Measurements from ENCODE around the gene GJC2. TPM values are rescaled to one million over a fixed set of nuclear protein-coding genes. Genes with fewer than 3 reads are reported as not detected.

GJC2 gene
- total RNA-seq, 1 donor from 2014 or later, result 1.3 TPM

DNA sequence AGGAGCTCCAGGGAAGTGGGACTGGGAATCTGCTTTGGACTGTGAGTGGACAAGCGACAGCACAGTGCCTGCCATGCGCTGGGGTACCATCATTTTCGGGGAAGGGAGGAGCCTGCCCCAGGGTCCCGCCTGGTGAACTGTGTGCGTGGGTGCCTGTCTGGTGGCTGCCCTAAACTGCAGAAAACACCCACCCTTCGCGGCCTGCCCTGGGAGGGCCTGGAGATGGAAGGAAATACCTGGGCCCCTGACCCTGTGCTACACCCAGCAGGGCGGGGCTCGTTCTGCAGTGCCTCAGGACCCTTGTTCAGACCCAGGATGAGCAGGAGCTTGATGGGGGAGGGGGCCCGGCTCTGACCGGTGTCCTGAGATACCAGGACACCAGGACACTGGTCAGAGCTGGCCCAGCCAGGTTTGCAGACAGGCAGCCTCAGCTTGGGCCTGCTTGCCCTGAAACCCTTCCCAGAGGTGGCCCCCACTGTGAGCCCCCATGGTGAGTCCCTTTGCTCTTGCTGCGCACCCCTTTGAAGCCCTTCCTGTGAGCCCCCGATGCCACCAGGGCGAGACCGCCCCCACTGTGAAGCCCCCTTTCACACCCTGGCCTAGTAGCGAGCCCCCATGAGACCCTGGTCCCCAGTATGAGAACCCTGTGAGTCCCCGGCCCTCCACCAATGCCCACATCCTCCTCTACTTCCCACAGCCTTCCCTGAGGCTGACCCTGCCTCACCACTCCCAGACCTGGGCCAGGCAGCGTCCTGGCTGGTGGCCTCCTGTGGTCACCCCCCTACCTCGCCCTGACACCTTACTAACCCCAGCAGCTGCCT lies 2.6 kb downstream of the GJC2 start:
- Mint-ChIP-seq H3K27me3 (no peaks in the 10 kb centered on the region), H3K4me3 (no peak overlapping the region), H3K36me3 (no peaks in the 10 kb centered on the region), H3K27ac (no peak overlapping the region), H3K9me3 (no peaks in the 10 kb centered on the region), H3K4me1 (ENCODE audit: unreplicated experiment) (no peaks in the 10 kb centered on the region)
- TF ChIP-seq, protein P1, sequence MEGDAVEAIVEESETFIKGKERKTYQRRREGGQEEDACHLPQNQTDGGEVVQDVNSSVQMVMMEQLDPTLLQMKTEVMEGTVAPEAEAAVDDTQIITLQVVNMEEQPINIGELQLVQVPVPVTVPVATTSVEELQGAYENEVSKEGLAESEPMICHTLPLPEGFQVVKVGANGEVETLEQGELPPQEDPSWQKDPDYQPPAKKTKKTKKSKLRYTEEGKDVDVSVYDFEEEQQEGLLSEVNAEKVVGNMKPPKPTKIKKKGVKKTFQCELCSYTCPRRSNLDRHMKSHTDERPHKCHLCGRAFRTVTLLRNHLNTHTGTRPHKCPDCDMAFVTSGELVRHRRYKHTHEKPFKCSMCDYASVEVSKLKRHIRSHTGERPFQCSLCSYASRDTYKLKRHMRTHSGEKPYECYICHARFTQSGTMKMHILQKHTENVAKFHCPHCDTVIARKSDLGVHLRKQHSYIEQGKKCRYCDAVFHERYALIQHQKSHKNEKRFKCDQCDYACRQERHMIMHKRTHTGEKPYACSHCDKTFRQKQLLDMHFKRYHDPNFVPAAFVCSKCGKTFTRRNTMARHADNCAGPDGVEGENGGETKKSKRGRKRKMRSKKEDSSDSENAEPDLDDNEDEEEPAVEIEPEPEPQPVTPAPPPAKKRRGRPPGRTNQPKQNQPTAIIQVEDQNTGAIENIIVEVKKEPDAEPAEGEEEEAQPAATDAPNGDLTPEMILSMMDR (conservative IDR thresholded peaks at IDR 0.05), result no peak
- DNase-seq (ENCODE audit: extremely low spot score, unreplicated experiment), result no peak

DNA sequence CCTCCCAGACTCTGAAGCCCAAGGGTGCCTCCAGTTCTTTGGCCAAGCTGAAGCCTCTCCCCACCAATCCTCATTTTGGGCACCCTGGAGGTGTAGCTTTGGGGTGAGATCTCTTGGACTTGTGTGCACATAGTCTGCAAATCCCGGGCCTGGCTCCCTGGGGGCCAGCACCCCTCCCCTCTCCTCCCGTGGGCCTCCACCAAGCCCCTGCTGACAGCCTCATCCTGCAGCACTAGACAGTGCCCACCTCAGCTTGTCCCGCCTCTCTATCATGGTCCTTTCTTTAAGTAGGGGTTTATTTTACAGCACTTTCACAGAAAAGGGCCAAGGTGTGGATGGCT lies 3.2 kb downstream of the GJC2 start:
- H3K27me3 Mint-ChIP-seq, result no peaks in the 10 kb centered on the region
- H3K4me1 Mint-ChIP-seq (ENCODE audit: unreplicated experiment), result no peaks in the 10 kb centered on the region
- H3K36me3 Mint-ChIP-seq, result no peaks in the 10 kb centered on the region
- no peaks in the 10 kb centered on the region for H3K9me3 Mint-ChIP-seq
- TF ChIP-seq, protein P1 (conservative IDR thresholded peaks at IDR 0.05), result no peak
- H3K4me3 Mint-ChIP-seq, result no peak overlapping the region
- H3K27ac Mint-ChIP-seq, result no peak overlapping the region
- DNase-seq (ENCODE audit: extremely low spot score, unreplicated experiment), result no peak

DNA sequence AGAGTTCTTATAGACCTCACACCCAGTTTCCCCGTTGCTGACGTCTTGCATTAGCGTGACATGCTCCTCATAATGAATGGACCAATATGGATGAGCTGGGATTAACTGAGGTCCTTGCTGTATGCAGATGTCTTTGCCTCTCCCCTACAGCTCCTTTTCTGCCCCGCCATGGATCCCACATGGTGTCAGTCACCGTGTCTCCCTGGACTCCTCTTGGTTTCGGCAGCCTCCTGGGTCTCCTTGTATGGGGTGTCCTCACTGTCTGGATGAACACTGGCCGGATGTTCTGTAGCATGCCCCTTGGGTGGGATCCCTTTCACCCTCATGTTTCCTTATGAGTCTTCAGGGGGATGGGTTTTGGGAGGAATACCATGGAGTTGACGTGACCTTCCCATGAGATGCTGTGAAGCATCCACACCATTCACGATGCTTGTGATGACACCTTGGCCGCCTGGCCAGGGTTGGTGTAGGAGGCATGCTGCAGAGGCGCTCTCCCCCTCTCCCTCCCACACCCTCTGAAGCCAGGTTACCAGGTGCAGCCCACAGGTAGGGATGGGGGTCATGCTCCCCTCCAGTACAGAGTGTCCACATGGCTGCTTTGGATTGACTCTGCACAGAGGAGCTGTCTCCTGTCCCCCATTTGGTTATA lies 4.4 kb downstream of the GJC2 start:
- TF ChIP-seq, protein P1 (conservative IDR thresholded peaks at IDR 0.05), result no peak
- H3K27ac Mint-ChIP-seq, result peak overlapping the region; percentile 69
- no peak for DNase-seq (ENCODE audit: extremely low spot score, unreplicated experiment)
- no peaks in the 10 kb centered on the region for H3K4me1 Mint-ChIP-seq (ENCODE audit: unreplicated experiment)
- no peaks in the 10 kb centered on the region for H3K9me3 Mint-ChIP-seq
- no peaks in the 10 kb centered on the region for H3K27me3 Mint-ChIP-seq
- H3K4me3 Mint-ChIP-seq, result no peak overlapping the region
- no peaks in the 10 kb centered on the region for H3K36me3 Mint-ChIP-seq

DNA sequence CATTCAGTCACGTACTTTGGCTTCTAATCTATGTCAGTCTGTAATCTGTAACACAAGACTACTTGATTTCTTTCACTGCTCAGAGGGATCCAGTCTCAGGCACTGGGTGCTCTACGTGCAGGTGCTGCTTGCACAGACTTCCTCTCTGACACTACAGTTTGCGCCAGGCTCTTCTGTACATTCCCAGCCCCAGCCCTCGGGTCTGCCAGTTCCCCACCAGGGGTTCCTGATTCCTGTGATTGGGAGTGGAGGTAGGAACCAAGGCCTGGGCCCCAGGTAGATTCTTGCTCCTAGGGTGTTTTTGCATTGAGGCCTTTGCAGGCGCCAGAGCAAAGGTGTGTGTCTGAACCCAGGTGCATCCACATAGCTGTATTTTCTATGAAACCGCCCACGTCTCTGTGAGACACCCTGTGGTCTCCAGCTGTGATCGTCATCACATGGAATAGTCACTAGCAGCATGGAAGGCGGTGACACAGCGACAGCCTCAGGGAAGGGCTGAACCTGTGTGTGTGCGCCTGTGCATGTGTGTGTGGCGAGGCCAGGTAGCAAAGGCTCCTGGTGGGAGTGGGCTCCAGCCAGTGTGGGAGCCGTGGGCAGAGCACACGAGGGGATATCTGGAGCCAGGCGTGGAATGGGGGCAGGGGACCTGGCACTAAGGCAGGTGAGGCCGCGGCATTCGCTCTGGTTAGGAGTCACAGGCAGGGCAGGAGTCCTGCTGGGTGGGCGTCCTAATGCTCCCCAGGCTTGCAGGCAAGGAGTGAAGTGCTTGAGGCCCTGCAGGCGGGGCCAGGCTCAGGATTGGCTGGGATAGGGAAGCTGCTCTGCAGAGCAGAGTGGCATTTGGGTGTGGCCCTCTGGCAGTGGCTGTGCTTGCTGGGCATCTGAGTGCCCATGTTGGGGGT lies 5.2 kb downstream of the GJC2 start:
- no peak overlapping the region for H3K4me3 Mint-ChIP-seq
- H3K9me3 Mint-ChIP-seq, result no peaks in the 10 kb centered on the region
- H3K27me3 Mint-ChIP-seq, result no peaks in the 10 kb centered on the region
- no peaks in the 10 kb centered on the region for H3K4me1 Mint-ChIP-seq (ENCODE audit: unreplicated experiment)
- no peak for DNase-seq (ENCODE audit: extremely low spot score, unreplicated experiment)
- H3K27ac Mint-ChIP-seq, result peak overlapping the region; percentile 69
- H3K36me3 Mint-ChIP-seq, result no peaks in the 10 kb centered on the region
- TF ChIP-seq, protein P1 (conservative IDR thresholded peaks at IDR 0.05), result no peak

DNA sequence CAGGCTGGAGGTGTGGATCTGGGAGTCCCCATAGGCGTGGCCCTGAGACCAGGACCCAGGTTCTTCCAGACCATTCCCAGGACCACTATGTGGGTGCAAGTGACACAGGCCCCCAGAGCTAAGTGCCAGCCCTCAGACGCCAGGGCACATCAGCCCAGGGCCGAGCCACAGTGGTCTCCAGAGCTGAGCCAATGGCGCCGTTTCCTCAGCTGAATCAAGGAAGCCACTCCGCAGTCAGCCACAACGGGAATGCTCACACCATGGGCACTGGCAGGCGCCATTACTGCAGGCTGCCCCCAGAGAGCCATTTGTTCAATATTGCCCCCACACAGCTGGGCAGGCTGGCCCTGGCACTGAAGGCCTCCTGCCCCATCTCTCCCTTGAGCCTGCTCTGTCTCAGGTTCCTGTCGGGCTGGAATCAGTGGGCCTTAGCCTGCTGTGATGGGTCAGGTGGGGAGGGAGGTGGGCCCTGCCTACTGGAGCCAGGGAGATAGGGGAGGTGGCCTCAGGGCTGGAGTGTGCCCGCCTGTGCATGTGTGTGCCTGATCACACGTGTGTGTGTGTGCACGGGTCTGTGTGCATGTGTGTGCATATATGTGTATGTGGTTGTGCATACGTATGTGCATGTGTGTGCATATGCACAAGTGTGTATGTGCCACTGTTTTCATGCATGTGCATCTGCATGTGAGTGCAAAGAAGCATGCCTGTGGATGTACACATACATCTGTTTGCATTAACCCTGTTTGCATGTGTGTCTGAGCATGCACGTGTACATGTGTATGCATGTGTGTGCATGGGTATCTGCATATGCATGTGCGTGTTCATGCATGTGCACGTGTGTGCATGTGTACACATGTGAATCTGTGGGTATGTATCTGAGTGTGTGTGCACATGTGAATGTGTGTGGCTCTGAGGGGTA lies 6.1 kb downstream of the GJC2 start:
- no peaks in the 10 kb centered on the region for H3K4me1 Mint-ChIP-seq (ENCODE audit: unreplicated experiment)
- H3K9me3 Mint-ChIP-seq, result no peaks in the 10 kb centered on the region
- no peaks in the 10 kb centered on the region for H3K27me3 Mint-ChIP-seq
- TF ChIP-seq, protein P1 (conservative IDR thresholded peaks at IDR 0.05), result no peak
- no peak for DNase-seq (ENCODE audit: extremely low spot score, unreplicated experiment)
- no peak overlapping the region for H3K4me3 Mint-ChIP-seq
- no peak overlapping the region for H3K27ac Mint-ChIP-seq
- H3K36me3 Mint-ChIP-seq, result no peaks in the 10 kb centered on the region

Data from type B pancreatic cell (in vitro differentiated cells).